HG03342 (cell line): Measurements from ENCODE around the gene ZNF891.

Experiments used
- ATAC-seq: cut with Tn5 transposase; IDR thresholded peaks from one replicate; pipeline ENCODE4 v1.9.1; 2021; ENCODE audit warnings: mild to moderate bottlenecking, moderate library complexity; ENCODE audit not compliant: unreplicated experiment

ZNF891 gene

GRCh38 chr12:133063556-133063955 lies 66.5 kb downstream of the ZNF891 start:
- no peak for ATAC-seq

GRCh38 chr12:133061954-133062353 lies 68.1 kb downstream of the ZNF891 start:
- ATAC-seq, result no peak

- no peak for ATAC-seq
Observed at GRCh38 chr12:133058203-133059113, 71.6 kb downstream of the ZNF891 start.

- no peak for ATAC-seq
Observed at GRCh38 chr12:133057446-133057845, 72.6 kb downstream of the ZNF891 start.
